WI38 (cell line): ENCODE data around the gene PLEKHA1.

Experiments
- H3K4me3 ChIP-seq: 2 replicates; pipeline ENCODE4 v1.5.1; 2011; ENCODE audit warnings: low read depth, mild to moderate bottlenecking, control low read depth, low read length
- TF ChIP-seq, protein P1 (sequence below): IDR thresholded peaks from 2 replicates; pipeline ENCODE4 v1.5.1; 2012; ENCODE audit warnings: low read depth, mild to moderate bottlenecking, control low read depth, low read length

Gene PLEKHA1

GRCh38 chr10:122466951-122467381, 92.5 kb downstream of the PLEKHA1 start:
- TF ChIP-seq, protein P1, sequence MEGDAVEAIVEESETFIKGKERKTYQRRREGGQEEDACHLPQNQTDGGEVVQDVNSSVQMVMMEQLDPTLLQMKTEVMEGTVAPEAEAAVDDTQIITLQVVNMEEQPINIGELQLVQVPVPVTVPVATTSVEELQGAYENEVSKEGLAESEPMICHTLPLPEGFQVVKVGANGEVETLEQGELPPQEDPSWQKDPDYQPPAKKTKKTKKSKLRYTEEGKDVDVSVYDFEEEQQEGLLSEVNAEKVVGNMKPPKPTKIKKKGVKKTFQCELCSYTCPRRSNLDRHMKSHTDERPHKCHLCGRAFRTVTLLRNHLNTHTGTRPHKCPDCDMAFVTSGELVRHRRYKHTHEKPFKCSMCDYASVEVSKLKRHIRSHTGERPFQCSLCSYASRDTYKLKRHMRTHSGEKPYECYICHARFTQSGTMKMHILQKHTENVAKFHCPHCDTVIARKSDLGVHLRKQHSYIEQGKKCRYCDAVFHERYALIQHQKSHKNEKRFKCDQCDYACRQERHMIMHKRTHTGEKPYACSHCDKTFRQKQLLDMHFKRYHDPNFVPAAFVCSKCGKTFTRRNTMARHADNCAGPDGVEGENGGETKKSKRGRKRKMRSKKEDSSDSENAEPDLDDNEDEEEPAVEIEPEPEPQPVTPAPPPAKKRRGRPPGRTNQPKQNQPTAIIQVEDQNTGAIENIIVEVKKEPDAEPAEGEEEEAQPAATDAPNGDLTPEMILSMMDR = no peak
- H3K4me3 ChIP-seq = no peak overlapping the region

GRCh38 chr10:122467701-122468100, 93.2 kb downstream of the PLEKHA1 start:
- TF ChIP-seq, protein P1 = no peak

DNA sequence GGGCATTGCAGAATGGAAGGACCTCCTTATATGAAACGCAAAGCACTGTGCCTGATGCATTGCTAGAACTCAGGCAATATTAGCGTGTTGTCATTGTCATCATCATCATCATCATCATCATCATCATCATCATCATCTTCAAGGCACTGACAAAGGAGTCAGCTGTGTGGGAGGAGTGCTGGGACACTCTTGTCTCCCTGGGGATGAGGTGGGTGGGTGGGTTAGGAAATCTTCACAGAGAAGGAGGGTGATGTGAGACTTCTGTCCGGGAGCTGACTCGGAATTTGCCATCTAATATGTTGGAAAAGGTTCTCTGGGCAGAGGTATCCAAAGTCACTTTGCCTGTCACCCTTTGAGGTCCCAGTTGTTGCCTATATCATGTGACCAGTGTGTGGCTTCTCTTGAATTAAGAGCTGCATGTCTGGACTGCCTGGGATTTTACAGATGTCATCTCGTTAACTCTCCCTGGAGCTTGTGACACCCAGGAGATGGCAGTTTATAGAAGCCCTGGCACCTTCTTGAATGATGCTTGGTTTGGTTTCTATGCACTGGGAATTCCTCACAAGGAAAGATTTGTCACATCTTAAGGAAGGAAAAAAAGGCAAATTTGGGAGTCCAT, 93.9 kb downstream of the PLEKHA1 start:
- no peak overlapping the region for H3K4me3 ChIP-seq
- TF ChIP-seq, protein P1 = no peak

More at GRCh38 chr10:122467701-122468100, 93.2 kb downstream of the PLEKHA1 start:
- no peak overlapping the region for H3K4me3 ChIP-seq

GRCh38 chr10:122468926-122469781, 94.6 kb downstream of the PLEKHA1 start:
- TF ChIP-seq, protein P1 = no peak
- H3K4me3 ChIP-seq = no peak overlapping the region

DNA sequence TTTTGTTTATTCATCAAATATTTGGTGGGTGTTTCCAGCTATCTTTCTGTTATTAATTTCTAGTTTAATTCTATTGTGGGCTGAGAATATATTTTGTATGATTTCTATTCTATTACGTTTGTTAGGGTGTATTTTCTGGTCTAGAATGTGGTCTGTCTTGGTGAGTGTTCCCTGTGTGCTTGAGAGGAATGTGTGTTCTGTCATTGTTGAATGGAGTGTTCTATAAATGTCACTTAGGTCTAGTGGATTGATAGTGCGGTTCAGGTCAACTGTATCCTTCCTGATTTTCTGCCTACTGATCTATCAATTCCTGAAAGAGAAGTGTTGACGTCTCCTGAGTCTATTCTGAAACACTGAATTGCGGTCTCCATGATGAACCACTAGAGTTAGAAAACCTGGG, 95.3 kb downstream of the PLEKHA1 start:
- H3K4me3 ChIP-seq = no peak overlapping the region
- TF ChIP-seq, protein P1 = no peak

- no peak overlapping the region for H3K4me3 ChIP-seq
- TF ChIP-seq, protein P1 = no peak
These were observed 97.1 kb downstream of the PLEKHA1 start for GRCh38 chr10:122471531-122472177.
